GM23338 (cell line): Measurements from ENCODE around the gene RPL37.

Source experiments
- CREB1 ChIP-seq: fragments of 250-450 bp; sonication (Bioruptor Pico); IDR thresholded peaks from 2 replicates; pipeline ENCODE4 v1.5.0; 2020; ENCODE audit warnings: low read depth, mild to moderate bottlenecking, moderate library complexity
- CTCF ChIP-seq, 2 experiments: fragments of 200-600 bp in 1 of 2; sonication (generic) in 1 of 2; conservative IDR thresholded peaks; 2 replicates each; pipeline versions ENCODE4 v1.5.1 to v1.6.1; 2016 to 2017; ENCODE audit warnings: antibody characterized with exemption in 2 of 2, low read depth in 2 of 2, mild to moderate bottlenecking in 2 of 2, moderate library complexity in 1 of 2
- ETS1 ChIP-seq: IDR thresholded peaks from 2 replicates; pipeline ENCODE4 v1.6.1; 2016; ENCODE audit warnings: antibody characterized with exemption
- EZH2 ChIP-seq: fragments of 200-600 bp; sonication (generic); IDR thresholded peaks from one replicate; pipeline ENCODE4 v1.8.0; 2017; ENCODE audit warnings: antibody characterized with exemption, mild to moderate bottlenecking, low read depth; ENCODE audit not compliant: unreplicated experiment
- EZH2phosphoT487 ChIP-seq: fragments of 200-600 bp; sonication (generic); IDR thresholded peaks from one replicate; pipeline ENCODE4 v1.8.1; 2018; ENCODE audit warnings: antibody characterized with exemption; ENCODE audit not compliant: unreplicated experiment
- JUNB ChIP-seq: IDR thresholded peaks from one replicate; pipeline ENCODE4 v1.6.1; 2016; ENCODE audit warnings: antibody characterized with exemption; ENCODE audit not compliant: unreplicated experiment
- POLR2AphosphoS5 ChIP-seq: IDR thresholded peaks from 2 replicates; pipeline ENCODE4 v1.6.1; 2016; ENCODE audit warnings: antibody characterized with exemption, low read depth
- REST ChIP-seq: IDR thresholded peaks from one replicate; pipeline ENCODE4 v1.6.1; 2018; ENCODE audit warnings: antibody characterized with exemption; ENCODE audit not compliant: unreplicated experiment
- STAT1 ChIP-seq: IDR thresholded peaks from one replicate; pipeline ENCODE4 v1.6.1; 2016; ENCODE audit warnings: antibody characterized with exemption; ENCODE audit not compliant: unreplicated experiment
- ZNF331 ChIP-seq: fragments of 250-450 bp; sonication (Bioruptor Pico); IDR thresholded peaks from 2 replicates; pipeline ENCODE4 v1.5.0; 2020; ENCODE audit warnings: low read depth, mild to moderate bottlenecking, moderate library complexity

GRCh38 chr5:40860711-40861110, 25.7 kb upstream of the RPL37 start:
- TF ChIP-seq EZH2phosphoT487 (no peak), POLR2AphosphoS5 (no peak), CTCF (conservative IDR thresholded peaks at IDR 0.05; ENCODE audit: low read depth in 2 of 2) (no peak), REST (no peak), EZH2 (no peak), CREB1 (CRISPR knock-in tag) (no peak), ZNF331 (no peak), ETS1 (no peak), STAT1 (no peak), JUNB (no peak)
